Measurements from ENCODE around the gene CHN2. TPM values are rescaled to one million over a fixed set of nuclear protein-coding genes. Genes with fewer than 3 reads are reported as not detected.
"Not testable (repeated sequence)": the region's sequence is repeated elsewhere in the genome, so short reads cannot be mapped to it uniquely, and the experiment has no call there.

CHN2 gene
- total RNA-seq, 1 experiment from 2014 or later, result 3.5 TPM

GRCh38 chr7:29196971-29197595 is 2.5 kb downstream of the CHN2 start:
- no peaks in the 10 kb centered on the region for H3K9me3 ChIP-seq (replicated peaks)
- peaks cover 4% of the 10 kb centered on the region; the same call in 1 of the 2 replicates for H3K27me3 ChIP-seq
- H3K4me3 ChIP-seq, result no peak overlapping the region
- no peaks in the 10 kb centered on the region for H3K4me1 ChIP-seq
- no peak overlapping the region for H3K27ac ChIP-seq
- DNase-seq, result no peak
- H3K36me3 ChIP-seq, result no peaks in the 10 kb centered on the region

- Histone ChIP-seq H3K36me3 (no peaks in the 10 kb centered on the region), H3K4me3 (no peak overlapping the region), H3K4me1 (no peaks in the 10 kb centered on the region), H3K9me3 (replicated peaks) (no peaks in the 10 kb centered on the region), H3K27ac (no peak overlapping the region), H3K27me3 (peaks cover 4% of the 10 kb centered on the region; the same call in 1 of the 2 replicates)
- no peak for DNase-seq
Observed at GRCh38 chr7:29197916-29198315, 3.3 kb downstream of the CHN2 start.

- no peaks in the 10 kb centered on the region for H3K9me3 ChIP-seq (replicated peaks)
- no peaks in the 10 kb centered on the region for H3K4me1 ChIP-seq
- H3K4me3 ChIP-seq, result no peak overlapping the region
- DNase-seq, result no peak
- H3K27ac ChIP-seq, result no peak overlapping the region
- H3K27me3 ChIP-seq, result 0 out of 2 replicates have a peak, but pooled peaks cover 4% of the 10 kb centered on the region
- no peaks in the 10 kb centered on the region for H3K36me3 ChIP-seq
Observed at GRCh38 chr7:29199776-29200175, 5.2 kb downstream of the CHN2 start.

- Histone ChIP-seq H3K4me1 (no peaks in the 10 kb centered on the region; the same call in 1 of the 2 replicates), H3K4me3 (no peak overlapping the region), H3K27me3 (no peaks in the 10 kb centered on the region), H3K27ac (no peak overlapping the region), H3K9me3 (replicated peaks) (no peaks in the 10 kb centered on the region), H3K36me3 (no peaks in the 10 kb centered on the region)
- no peak for DNase-seq
Observed at GRCh38 chr7:29202651-29203069, 8.1 kb downstream of the CHN2 start.

GRCh38 chr7:29204491-29205272 is 10.1 kb downstream of the CHN2 start:
- Histone ChIP-seq H3K36me3 (no peaks in the 10 kb centered on the region), H3K9me3 (replicated peaks) (no peaks in the 10 kb centered on the region), H3K27me3 (no peaks in the 10 kb centered on the region), H3K27ac (no peak overlapping the region), H3K4me1 (no peaks in the 10 kb centered on the region; the same call in none of the 2 replicates), H3K4me3 (no peak overlapping the region)
- DNase-seq, result no peak

GRCh38 chr7:29207162-29207801 is 12.7 kb downstream of the CHN2 start:
- H3K36me3 ChIP-seq, result no peaks in the 10 kb centered on the region
- H3K27ac ChIP-seq, result no peak overlapping the region
- no peak overlapping the region for H3K4me3 ChIP-seq
- H3K4me1 ChIP-seq, result no peaks in the 10 kb centered on the region; the same call in none of the 2 replicates
- H3K9me3 ChIP-seq (replicated peaks), result no peaks in the 10 kb centered on the region
- H3K27me3 ChIP-seq, result no peaks in the 10 kb centered on the region
- no peak for DNase-seq

GRCh38 chr7:29208410-29209250 is 14.1 kb downstream of the CHN2 start:
- peak; percentile 40 to 67 for DNase-seq
- peak overlapping the region; percentile 43 for H3K27ac ChIP-seq
- peak overlapping the region; percentile 44 for H3K4me3 ChIP-seq
- H3K9me3 ChIP-seq (replicated peaks), result no peaks in the 10 kb centered on the region
- H3K36me3 ChIP-seq, result no peaks in the 10 kb centered on the region
- H3K27me3 ChIP-seq, result no peaks in the 10 kb centered on the region
- H3K4me1 ChIP-seq, result no peaks in the 10 kb centered on the region; the same call in none of the 2 replicates

- Histone ChIP-seq H3K4me3 (no peak overlapping the region), H3K27ac (no peak overlapping the region), H3K36me3 (no peaks in the 10 kb centered on the region), H3K4me1 (no peaks in the 10 kb centered on the region; the same call in none of the 2 replicates), H3K27me3 (no peaks in the 10 kb centered on the region), H3K9me3 (replicated peaks) (no peaks in the 10 kb centered on the region)
- DNase-seq, result no peak
Observed at GRCh38 chr7:29209745-29210144, 15.2 kb downstream of the CHN2 start.

- not testable (repeated sequence) for H3K36me3 ChIP-seq; H3K4me1 ChIP-seq; H3K27me3 ChIP-seq; H3K4me3 ChIP-seq; H3K27ac ChIP-seq; DNase-seq; H3K9me3 ChIP-seq (replicated peaks)
Observed at GRCh38 chr7:29212736-29213135, 18.2 kb downstream of the CHN2 start.

GRCh38 chr7:29214056-29214455 is 19.5 kb downstream of the CHN2 start:
- no peak overlapping the region for H3K4me3 ChIP-seq
- no peaks in the 10 kb centered on the region for H3K36me3 ChIP-seq
- H3K27me3 ChIP-seq, result no peaks in the 10 kb centered on the region
- DNase-seq, result no peak
- no peaks in the 10 kb centered on the region; the same call in 1 of the 2 replicates for H3K4me1 ChIP-seq
- H3K27ac ChIP-seq, result no peak overlapping the region
- no peaks in the 10 kb centered on the region for H3K9me3 ChIP-seq (replicated peaks)

- H3K4me1 ChIP-seq, result no peaks in the 10 kb centered on the region
- no peaks in the 10 kb centered on the region for H3K27me3 ChIP-seq
- no peak overlapping the region for H3K4me3 ChIP-seq
- no peak for DNase-seq
- no peak overlapping the region for H3K27ac ChIP-seq
- no peaks in the 10 kb centered on the region for H3K9me3 ChIP-seq (replicated peaks)
- H3K36me3 ChIP-seq, result no peaks in the 10 kb centered on the region
Observed at GRCh38 chr7:29214816-29215215, 20.2 kb downstream of the CHN2 start.

GRCh38 chr7:29216128-29216527 is 21.6 kb downstream of the CHN2 start:
- no peaks in the 10 kb centered on the region for H3K27me3 ChIP-seq
- H3K4me3 ChIP-seq, result no peak overlapping the region
- no peak overlapping the region for H3K27ac ChIP-seq
- H3K4me1 ChIP-seq, result no peaks in the 10 kb centered on the region
- H3K36me3 ChIP-seq, result no peaks in the 10 kb centered on the region
- no peaks in the 10 kb centered on the region for H3K9me3 ChIP-seq (replicated peaks)
- DNase-seq, result no peak

- Histone ChIP-seq H3K4me3 (no peak overlapping the region), H3K36me3 (no peaks in the 10 kb centered on the region), H3K9me3 (replicated peaks) (no peaks in the 10 kb centered on the region; the same call in 1 of the 2 replicates), H3K27me3 (no peaks in the 10 kb centered on the region), H3K27ac (no peak overlapping the region), H3K4me1 (no peaks in the 10 kb centered on the region)
- no peak for DNase-seq
Observed at GRCh38 chr7:29217113-29217512, 22.5 kb downstream of the CHN2 start.

- no peak overlapping the region for H3K4me3 ChIP-seq
- no peak overlapping the region for H3K27ac ChIP-seq
- H3K27me3 ChIP-seq, result no peaks in the 10 kb centered on the region
- H3K4me1 ChIP-seq, result no peaks in the 10 kb centered on the region
- H3K36me3 ChIP-seq, result no peaks in the 10 kb centered on the region
- no peak for DNase-seq
- no peaks in the 10 kb centered on the region; the same call in 1 of the 2 replicates for H3K9me3 ChIP-seq (replicated peaks)
Observed at GRCh38 chr7:29224726-29225125, 30.2 kb downstream of the CHN2 start.

Measured in SJCRH30 (cell line).